ENCODE measurements around the gene SOX30.

Gene SOX30

DNA sequence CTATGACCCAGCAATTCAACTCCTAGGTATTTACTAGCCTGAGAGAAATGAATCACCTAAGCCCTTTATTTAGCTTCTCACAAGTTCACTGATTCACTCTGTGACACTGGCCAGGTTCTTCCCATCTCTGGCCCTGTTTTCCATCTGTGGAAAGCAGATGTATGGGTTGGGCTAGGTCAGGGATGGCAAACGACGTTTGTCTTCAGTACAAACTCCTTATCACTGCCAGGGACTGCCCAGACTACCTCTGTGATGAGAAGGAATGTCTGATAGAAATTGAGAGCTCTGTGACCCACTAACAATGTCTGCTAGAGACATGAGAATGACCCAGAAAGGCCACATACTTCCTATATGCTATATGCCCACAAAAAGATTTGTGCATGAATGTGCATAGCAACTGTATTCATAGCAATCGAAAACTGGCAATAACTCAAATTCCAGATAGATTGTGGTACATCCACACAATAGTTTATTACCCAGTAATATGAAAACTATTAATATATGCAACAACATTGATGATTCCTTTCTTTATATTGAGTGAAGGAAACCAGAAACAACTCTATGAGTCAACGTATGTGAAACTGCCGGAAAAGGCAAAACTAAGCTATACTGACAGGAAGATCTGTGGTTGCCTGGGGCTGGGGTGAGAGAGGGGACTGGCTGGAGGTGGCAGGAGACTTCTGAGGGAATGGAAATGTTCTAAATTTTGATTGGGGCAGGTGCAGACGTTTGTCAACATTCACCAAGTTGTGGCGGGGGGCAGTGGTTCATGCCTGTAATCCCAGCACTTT, 44.7 kb downstream of the SOX30 start:
- peak; percentile 40 for DNase-seq (ENCODE audit: low read depth)

GRCh38 chr5:157606046-157606445, 46.2 kb downstream of the SOX30 start:
- no peak for DNase-seq (ENCODE audit: low read depth)

- peak; percentile 23 for DNase-seq (ENCODE audit: low read depth)
These were observed 48.7 kb downstream of the SOX30 start for GRCh38 chr5:157603333-157604190.

GRCh38 chr5:157602505-157602904, 49.7 kb downstream of the SOX30 start:
- DNase-seq (ENCODE audit: low read depth): no peak

DNA sequence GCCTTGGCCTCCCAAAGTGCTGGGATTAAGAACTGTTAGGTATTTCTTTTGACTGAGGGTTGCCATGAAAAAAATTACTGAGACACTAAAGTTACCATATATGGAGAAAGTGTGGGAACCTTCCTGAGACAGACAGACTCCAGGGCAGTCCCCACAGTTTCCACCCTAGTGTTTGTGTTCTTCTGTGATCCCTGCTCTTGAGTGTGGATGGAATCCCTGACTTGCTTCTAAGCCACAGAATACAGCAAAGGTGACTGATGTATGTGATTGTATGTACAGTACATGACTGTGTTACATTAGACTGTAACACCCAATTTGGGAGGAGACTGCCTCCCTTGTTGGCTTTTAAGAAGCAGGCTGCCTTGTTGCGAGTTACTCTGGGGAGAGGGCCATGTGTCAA, 52.0 kb downstream of the SOX30 start:
- DNase-seq (ENCODE audit: low read depth): no peak

GRCh38 chr5:157599565-157599964, 52.7 kb downstream of the SOX30 start:
- DNase-seq (ENCODE audit: low read depth): no peak

GRCh38 chr5:157598350-157598936, 53.8 kb downstream of the SOX30 start:
- no peak for DNase-seq (ENCODE audit: low read depth)

- DNase-seq (ENCODE audit: low read depth): no peak
These were observed 55.0 kb downstream of the SOX30 start for GRCh38 chr5:157597277-157597676.

- DNase-seq (ENCODE audit: low read depth): no peak
These were observed 55.8 kb downstream of the SOX30 start for GRCh38 chr5:157596487-157596886.

DNA sequence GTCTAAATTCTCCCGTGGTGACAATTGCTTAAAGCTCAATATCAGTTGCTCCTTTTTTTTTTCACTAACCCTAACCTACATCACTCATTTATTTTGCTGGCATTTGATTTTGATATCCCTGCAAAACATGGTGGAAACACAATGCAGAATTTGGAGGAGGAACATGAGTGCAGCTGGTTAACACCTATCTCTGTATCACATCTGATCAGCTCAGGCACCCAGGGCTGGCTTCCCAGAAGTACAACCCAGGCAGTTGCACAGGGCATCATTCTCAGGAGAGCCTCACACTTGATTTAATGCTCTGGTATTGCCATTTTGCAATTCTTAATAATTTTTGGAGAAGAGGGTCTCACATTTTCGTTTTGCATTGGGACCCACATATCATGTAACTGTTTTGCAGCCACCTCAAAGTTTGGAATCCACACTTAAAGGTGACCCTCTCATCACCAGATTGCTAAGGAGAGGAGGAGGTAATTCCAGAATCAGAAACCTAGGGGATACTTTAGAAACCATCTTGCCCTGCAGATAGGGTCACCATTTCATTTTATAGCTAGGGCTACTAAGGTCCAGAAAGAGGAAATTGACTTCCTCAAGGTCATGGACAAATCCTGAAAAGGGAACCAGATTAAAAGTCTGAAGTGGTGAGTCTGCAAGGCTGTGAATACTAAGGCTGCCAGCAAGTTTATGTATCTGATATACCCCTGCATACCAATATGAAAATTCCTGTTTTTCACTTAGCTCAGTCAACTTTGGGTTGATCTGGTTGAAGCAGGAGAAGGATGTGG, 57.4 kb downstream of the SOX30 start:
- no peak for DNase-seq (ENCODE audit: low read depth)

- DNase-seq (ENCODE audit: low read depth): no peak
These were observed 58.0 kb downstream of the SOX30 start for GRCh38 chr5:157594257-157594656.

- DNase-seq (ENCODE audit: low read depth): no peak
These were observed 59.0 kb downstream of the SOX30 start for GRCh38 chr5:157593052-157593757.

DNA sequence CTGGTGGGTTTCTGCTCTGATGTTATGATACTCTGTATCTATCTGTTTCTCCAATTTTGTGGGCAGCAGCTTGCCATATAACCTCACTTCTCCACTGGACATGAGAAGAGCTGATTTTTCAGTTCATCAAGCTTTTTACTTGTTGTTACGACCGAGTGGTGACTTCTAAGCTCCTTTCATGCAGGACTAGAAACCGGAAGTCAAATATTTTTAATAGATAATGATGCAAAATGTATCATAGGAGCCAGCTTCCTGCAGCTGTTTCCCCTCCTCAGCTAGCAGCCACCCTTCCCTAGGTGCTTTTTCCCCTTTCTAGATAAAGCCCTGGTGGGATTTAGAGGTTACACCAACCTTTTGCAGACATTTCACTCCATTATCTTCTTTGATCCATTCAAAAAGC, 59.6 kb downstream of the SOX30 start:
- DNase-seq (ENCODE audit: low read depth): no peak

DNA sequence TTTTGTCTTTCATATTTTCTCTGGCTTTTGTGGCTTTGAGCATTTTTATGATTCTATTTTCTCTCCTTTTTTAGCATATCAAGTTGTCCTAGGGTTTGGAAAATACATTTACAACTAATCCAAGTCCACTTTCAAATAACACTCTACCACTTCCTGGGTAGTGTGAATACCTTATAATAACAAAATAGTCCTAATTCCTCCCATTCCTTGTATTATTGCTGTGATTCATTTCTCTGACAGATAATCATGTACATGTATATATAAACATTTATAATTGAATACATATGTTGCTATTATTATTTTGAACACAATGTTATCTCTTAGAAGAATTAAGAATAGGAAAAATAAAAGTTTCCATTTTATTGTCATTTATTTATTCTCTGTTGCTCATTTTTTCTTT, 61.8 kb downstream of the SOX30 start:
- no peak for DNase-seq (ENCODE audit: low read depth)

DNA sequence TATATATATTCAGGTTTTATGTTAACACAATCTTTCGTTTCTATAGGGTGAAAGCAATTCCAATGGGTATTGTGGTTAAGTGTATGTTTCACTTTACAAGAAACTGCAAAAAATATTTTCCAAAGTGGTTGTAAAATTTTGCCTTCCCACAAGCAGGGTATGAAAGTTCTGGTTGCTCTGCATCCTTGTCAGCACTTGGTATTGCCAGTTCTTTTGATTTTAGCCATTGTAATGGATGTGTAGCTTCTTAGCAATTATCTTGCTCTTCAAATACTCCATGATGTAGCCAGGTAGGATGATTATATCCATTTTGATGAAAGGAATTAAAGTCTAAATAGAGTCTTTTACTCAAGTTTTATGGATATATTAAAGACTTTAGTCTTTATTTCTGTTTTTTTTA, 67.6 kb downstream of the SOX30 start:
- no peak for DNase-seq (ENCODE audit: low read depth)

GRCh38 chr5:157582731-157583620, 69.3 kb downstream of the SOX30 start:
- DNase-seq (ENCODE audit: low read depth): no peak

DNA sequence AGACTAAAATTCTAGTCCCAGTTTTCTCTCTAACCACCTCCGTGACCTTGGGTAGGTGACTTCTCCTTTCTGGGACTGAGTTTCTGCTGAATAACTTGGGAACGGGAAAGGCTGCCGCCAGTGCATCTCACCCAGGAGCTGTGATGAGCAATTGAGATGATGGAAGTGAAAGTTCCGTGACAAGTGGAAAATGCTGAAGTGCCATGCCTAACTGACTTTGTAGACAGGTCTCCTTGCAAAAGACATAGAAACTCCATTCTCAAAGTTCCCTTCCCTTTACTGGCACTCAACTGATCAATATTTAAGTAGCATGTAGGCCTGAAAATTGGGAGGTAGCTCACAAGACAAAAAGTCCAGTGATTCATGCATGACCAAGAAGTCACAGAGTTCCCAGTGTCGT, 70.3 kb downstream of the SOX30 start:
- DNase-seq (ENCODE audit: low read depth): no peak

DNA sequence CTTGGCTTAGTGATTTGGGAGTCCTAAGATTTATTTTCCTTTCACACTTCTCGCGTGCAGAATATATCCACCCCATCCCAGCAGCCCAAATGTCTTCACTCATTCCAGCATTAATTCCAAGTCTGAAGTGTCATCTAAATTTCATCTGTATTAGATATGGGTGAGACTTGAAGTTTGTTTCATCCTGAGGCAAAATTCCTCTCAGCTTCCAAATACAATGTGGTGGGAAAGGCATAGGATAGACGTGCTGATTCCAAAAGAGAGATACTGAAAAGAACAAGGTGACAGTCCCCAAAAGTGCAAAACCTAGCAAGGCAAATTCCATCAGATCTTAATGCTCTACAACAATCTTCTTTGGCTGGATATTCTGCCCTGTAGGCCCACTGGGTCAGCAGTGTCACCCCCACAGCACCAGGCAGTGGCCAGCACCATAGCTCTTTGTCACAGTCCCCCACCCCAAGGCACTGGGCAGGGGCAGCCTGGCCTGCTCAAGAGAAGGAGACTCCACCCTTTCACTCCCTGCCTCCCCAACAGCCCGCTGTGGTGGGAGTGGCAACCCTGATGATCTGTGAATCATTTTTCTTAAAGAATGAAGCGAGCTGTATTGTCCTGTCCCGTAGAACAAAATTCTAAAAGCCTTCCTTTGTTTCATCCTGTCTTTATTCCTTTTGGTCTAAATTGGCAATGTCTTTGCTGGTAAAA, 74.0 kb downstream of the SOX30 start:
- no peak for DNase-seq (ENCODE audit: low read depth)

DNA sequence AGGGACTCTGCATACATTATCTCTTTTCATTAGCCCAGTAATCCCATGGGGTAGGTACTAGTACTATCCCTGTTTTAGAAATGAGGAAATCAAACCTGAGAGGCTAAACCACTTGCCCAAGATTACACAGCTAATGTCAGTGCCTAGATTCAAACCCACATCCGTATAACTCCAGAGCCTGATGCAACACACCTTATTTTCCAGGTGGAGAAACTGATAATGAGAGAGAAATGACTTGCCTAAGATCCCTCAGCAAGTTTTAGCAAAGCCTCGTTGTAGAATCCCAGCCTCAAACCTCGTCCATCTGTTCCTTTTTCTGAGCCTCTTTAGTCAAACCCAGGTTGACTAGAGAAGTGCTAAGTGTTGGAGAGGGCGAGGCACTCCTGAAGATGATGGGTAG, 75.6 kb downstream of the SOX30 start:
- no peak for DNase-seq (ENCODE audit: low read depth)
